Stimulated activated naive CD8-positive, alpha-beta T cell treated with anti-CD3 and anti-CD28 coated beads, Interleukin-15, Interleukin-2, amounts not matched to agents 100 U/mL and 50 U/mL, for 24 hours (primary cell): Measurements from ENCODE around the gene PDE4B.

Experiments used
- ATAC-seq: fragments of 150-1000 bp; cut with Tn5 transposase; one replicate; pipeline ENCODE4 v1.10.0; 2021
- DNase-seq: peaks from one replicate; pipeline ENCODE4 v3.0.0; 2021

Gene PDE4B

GRCh38 chr1:65792669-65793358 is at the start of gene PDE4B:
TSS of gene PDE4B (plus strand) at chr1:65792895.
- DNase-seq = peak; percentile 6
- ATAC-seq = no peak

- no peak for ATAC-seq
- no peak for DNase-seq
Observed at GRCh38 chr1:65744731-65745130, 48.0 kb upstream of the PDE4B start.

DNA sequence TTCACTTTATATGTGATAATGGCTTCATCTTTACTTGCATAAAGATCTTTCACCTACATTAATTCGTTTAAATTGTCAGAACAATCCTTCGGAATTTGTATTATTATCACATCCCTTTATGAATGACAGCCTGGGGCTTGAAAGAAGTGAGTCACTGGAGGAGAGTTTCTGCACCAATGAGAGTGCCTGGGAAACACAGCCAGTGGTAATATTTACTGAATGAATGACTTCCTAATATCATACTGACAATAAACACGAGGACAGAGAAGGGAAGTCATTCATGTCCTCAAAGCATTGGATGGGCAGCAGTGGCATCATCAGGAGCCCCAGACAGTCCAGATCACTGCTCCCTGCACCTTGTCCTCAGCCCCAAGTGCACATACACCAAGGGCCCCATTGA is 40.7 kb upstream of the PDE4B start:
- DNase-seq = no peak
- no peak for ATAC-seq

DNA sequence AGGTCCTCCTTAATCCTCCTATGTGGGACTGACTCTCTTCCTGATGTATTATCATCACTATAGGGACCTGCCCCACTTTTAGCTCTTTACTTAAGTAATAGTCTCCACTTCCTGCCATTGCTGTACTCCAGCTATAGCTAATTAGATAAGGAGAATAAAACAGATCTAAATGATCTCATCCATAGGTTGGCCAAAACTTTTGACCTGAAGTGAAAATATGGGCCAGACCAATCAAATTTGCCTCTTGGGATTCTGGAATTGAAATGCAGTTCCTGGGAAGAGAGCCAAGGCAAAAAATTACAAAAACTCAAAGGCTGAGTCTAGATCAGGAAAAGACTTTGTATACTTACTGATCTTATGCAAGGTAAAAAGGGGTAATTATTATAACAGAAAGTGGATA is 36.1 kb upstream of the PDE4B start:
- ATAC-seq (no peak), DNase-seq (no peak)

GRCh38 chr1:65757531-65757930 is 35.2 kb upstream of the PDE4B start:
- no peak for ATAC-seq
- no peak for DNase-seq

- DNase-seq (no peak), ATAC-seq (no peak)
Observed at GRCh38 chr1:65758128-65758527, 34.6 kb upstream of the PDE4B start.

DNA sequence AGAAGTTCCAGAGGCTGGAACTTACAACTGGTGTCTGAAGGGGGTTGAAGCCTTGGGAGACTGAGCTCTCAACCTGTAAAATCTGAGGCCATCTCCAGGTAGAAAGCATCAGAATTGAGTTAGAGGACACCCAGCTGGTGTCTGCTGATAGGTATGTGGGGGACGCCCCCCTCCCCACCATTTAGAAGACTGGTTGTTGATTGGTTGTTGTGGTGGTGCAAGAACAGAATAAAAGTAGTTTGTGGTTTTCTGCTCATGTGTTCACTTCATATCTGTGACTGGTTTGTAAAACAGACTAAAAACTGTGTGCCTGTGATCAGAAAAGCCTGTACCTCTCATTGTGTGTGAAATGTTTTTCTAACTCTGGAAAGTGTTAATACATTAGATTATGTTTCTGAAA is 33.2 kb upstream of the PDE4B start:
- ATAC-seq = no peak

GRCh38 chr1:65762081-65762862 is 30.4 kb upstream of the PDE4B start:
- ATAC-seq (no peak), DNase-seq (no peak)

More for the DNA sequence above, 33.2 kb upstream of the PDE4B start:
- DNase-seq = no peak

DNA sequence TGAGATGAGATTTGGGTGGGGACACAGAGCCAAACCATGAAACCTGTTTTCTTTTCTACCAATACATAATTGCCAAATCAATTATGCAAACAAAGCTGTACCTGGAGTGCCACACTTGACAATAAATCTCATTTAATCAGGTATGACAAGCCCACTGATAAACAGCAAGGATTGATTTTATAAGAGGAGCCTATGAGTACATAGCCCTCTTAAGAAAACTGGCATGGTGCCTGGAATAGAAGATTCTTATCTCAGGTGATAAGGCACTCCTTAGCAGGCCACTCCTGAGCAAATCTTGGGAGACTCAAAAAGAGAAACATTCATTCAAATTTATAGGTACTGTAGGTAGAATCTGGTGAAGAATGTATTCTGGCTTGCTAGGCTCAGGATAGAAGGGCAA is 28.6 kb upstream of the PDE4B start:
- no peak for DNase-seq
- ATAC-seq = no peak

DNA sequence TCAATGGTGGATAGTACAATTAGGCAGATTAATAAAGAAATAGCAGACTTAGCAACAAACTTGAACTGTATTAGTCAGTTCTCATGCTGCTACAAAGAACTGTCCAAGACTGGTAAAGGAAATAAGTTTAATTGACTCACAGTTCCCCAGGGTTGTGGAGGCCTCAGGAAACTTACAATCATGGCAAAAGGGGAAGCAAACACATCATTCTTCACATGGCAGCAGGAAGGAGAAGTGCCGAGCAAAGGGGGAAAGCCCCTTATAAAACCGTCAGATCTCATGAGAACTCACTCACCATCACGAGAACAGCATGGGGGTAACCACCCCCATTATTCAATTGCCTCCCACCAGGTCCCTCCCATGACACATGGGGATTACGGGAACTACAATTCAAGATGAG is 27.1 kb upstream of the PDE4B start:
- ATAC-seq (no peak), DNase-seq (no peak)

GRCh38 chr1:65769636-65770035 is 23.1 kb upstream of the PDE4B start:
- ATAC-seq (no peak), DNase-seq (no peak)

- ATAC-seq (no peak), DNase-seq (no peak)
Observed at GRCh38 chr1:65772607-65773006, 20.1 kb upstream of the PDE4B start.

DNA sequence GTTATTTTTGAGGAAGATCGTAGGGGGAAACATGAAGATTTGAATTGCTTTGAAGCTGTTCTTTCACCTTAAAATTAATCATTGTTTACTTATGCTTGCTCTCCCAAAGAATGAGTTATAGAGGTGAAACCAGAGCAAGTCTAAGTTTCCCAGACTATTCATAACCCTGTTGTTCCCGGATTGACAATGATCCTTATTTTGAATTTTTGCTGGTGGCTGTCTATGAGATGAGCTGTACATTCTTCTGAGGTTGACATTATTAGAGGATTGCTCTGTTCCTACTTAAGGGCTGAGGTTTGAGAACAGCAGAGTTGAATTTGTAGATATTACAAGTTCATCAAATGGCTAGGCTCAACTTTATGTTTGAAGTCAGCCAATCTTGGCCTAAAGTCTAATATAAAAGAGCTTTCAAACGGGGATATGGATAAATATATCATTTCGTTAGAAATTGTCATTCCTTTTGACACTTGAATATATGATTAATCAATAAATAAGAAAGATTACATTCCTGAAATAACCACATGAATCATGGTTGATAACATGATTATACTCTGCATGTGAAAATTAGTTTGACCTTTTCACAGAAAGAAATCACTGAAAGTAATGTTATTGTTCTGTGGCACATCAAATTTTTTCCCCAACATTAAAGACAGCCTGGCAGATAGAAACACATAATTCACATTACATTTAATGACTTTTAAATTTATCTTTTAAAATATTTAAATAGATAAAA is 19.1 kb upstream of the PDE4B start:
- ATAC-seq = no peak
- DNase-seq = no peak

GRCh38 chr1:65788762-65789161 is 3.9 kb upstream of the PDE4B start:
- DNase-seq (no peak), ATAC-seq (no peak)

DNA sequence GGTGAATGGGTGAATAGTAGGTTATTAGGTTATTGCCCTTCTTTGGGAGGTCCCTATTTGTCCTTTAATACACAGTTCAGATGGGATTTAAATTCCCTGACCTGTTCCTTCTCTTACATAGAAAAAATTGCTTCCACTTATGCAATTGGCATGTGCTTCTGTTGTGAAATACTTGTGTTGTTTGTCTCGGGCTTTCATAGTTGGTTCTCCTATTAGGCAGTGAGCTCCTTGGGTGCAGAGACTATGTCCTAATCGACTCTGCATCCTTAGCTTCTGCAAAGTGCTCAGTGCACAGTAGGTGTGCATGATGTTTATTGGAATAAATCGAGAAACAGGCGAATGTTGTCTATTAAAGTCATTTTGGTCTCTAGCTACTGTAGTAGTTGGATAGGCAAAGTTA is 1.3 kb upstream of the PDE4B start:
- ATAC-seq = no peak

DNA sequence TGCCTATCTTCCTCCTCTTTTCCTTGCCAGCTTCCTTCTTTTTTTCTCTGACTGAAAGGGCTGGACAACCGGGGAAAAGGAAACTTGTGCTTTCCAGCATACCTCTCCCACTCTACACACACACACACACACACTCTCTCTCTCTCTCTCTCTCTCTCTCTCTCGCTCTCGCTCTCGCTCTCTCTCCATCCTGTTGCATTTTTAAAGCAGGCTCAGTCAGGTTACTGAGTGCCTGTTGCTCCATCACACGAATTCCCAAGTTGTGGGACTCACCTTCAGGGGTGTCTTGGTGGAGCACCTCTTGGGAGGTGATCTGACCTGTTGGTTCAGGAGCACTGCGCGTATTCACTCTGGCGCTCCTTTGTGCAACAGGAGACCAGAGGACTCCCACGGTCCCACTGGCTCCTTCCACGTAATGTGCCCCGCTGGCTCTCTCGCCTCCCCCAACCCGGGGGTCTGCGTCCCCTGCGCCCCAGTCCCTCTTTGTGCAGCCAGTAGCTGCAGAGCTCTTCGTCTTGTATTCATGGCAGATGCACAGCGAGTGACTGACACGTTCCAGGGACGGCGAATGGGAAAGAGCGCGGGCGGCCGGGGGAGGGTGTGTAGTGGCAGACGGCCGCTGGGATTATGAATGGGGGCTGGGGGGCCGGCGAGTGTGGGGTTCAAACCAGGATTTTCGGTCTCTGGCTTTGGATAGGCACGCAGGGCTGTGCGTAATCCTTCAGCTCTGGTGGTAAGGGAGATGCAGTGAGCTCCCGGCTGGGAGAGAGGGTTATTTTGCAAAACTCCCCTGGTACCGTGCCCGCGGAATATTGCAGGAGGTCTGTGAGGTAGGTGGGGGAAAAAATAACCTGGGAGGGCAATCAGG is 660 bp upstream of the PDE4B start:
- ATAC-seq (no peak), DNase-seq (no peak)

More for the DNA sequence above, 1.3 kb upstream of the PDE4B start:
- no peak for DNase-seq

DNA sequence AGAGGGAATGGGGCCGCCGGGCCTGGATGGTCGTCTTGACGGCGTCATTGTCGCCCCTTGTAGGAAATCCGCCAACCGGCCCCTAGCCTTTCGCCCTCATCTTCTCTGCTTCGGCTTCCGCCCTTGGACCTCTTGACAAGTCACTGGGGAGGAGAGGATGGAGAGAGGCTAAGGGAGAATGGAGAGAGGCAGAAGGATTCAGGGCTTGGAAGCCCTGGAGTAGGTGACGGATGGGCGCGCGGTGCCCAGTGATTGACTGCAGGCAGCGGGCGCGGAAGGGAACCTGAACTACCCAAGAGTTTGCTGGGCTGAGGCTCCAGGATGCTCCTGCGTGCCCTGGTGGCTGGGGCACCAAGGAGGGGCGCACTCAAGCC is 651 bp downstream of the PDE4B start:
- no peak for ATAC-seq
- DNase-seq = no peak

DNA sequence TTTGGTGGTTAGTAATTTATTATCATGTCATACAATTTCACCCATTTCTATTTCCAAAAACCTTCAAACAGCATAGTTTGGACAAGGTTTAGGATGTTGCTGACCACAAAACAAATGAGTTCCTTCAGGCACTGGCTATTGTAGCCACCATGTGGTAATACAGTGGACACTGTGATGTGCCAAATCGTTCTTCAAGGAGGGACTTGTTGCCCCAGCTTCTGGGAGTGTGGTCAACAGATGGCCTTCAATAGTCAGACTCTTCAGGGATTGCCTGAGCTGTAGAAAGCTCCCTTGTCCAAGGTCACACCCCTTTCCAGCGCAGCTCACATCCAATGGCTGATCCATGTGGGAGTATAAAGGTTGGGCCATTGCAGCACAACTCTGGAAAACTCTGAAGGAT is 2.6 kb downstream of the PDE4B start:
- ATAC-seq = no peak

DNA sequence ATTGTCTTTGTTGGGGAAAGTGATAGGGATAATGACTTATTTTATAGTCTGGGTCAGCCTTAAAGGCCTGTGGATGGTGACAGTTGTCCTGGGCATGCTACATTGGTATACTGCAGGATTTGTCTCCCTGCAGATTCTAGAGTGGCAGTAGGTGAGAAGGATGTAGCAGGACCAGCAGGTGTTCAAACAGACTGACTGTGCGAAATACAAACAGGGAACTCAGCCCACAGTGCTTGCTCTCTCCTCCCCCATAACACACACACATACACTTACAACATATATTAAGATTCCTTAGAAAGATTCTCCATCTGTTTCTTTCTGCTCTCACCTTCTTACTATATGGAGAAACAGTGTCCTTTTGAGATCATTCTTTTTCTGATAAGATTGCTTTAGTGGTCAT is 6.9 kb downstream of the PDE4B start:
- DNase-seq = no peak
- no peak for ATAC-seq

More for the DNA sequence above, 2.6 kb downstream of the PDE4B start:
- no peak for DNase-seq

- no peak for ATAC-seq
- no peak for DNase-seq
Observed at GRCh38 chr1:65804584-65804983, 11.9 kb downstream of the PDE4B start.

DNA sequence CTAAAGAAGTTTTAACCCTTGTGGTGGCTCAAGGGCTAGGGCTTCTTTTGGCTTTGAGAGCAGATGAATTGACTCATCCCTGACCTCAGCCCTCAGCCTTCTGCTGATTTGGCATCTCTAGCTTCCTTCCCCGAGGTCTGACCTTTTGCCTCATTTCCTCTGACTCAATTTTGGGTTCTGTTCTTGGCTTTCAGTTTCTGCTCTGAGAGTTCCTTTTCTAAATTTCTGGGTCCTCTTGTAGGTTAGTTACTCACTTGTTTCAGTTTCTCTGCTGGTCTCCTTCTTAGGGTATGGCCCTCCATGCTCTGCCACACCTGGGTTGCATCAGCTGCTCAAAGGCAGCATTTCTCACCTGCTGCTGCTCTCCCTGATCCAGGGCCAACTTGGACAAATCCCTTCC is 19.4 kb downstream of the PDE4B start:
- ATAC-seq (peak; percentile 97), DNase-seq (peak; percentile 59)

GRCh38 chr1:65813956-65814355 is 21.3 kb downstream of the PDE4B start:
- no peak for ATAC-seq
- DNase-seq = no peak
